Fibroblast of mammary gland (primary cell): ENCODE data around the gene C19orf33.

ENCODE experiments used
- DNase-seq: peaks from one replicate; pipeline ENCODE4 v3.0.0-alpha.2; 2010; ENCODE audit warnings: low read depth
- H3K4me3 ChIP-seq: 2 replicates; pipeline ENCODE4 v1.5.1; 2011; ENCODE audit warnings: low read depth, mild to moderate bottlenecking, low read length, moderate library complexity; ENCODE audit not compliant: control insufficient read depth
- TF ChIP-seq, protein P1 (sequence below): conservative IDR thresholded peaks from 2 replicates; pipeline ENCODE4 v1.5.1; 2011; ENCODE audit warnings: low read depth, low read length, inconsistent platforms; ENCODE audit not compliant: control insufficient read depth, insufficient read depth

The C19orf33 gene

DNA sequence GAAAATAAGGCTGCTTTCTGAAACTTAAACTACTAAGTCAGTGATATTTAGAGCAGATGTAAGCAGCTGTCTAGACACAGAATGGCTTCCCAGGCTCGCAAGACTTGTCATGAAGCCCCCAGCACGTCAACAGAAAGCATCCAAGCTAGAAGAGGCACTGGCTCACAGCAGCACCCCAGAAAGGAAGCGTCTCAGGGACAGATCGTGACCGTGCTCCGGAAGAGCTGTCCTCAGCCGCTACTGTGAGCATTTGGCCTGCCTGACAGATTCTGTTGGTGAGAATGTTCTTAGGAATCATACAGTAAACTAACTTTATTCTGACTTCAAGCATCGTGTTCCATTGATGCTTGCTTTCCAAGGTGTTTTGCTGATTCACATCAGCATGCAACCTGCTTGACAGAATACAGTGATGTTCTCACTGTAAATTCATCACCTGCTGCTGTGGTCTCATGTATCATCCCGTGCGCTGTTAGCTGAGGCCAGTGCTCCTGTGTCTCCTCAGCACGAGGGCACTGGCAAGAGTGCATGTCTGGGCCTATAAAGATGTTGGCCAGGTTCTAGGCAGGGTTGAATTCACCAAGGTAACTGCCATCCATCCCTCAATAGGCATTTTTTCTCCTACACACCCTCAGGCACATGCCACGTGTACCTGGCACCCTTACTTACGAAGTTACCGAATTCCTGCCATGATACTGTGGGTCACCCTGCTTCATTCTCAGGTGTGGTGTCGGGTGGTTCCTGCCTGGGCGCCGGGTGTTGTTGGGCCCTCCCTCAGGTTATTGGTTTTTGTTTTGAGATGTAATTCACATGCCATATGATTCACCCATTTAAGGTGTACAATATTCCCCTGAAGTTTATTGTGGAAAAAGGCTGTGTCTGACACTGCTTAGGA, 23.8 kb upstream of the C19orf33 start:
- TF ChIP-seq, protein P1, sequence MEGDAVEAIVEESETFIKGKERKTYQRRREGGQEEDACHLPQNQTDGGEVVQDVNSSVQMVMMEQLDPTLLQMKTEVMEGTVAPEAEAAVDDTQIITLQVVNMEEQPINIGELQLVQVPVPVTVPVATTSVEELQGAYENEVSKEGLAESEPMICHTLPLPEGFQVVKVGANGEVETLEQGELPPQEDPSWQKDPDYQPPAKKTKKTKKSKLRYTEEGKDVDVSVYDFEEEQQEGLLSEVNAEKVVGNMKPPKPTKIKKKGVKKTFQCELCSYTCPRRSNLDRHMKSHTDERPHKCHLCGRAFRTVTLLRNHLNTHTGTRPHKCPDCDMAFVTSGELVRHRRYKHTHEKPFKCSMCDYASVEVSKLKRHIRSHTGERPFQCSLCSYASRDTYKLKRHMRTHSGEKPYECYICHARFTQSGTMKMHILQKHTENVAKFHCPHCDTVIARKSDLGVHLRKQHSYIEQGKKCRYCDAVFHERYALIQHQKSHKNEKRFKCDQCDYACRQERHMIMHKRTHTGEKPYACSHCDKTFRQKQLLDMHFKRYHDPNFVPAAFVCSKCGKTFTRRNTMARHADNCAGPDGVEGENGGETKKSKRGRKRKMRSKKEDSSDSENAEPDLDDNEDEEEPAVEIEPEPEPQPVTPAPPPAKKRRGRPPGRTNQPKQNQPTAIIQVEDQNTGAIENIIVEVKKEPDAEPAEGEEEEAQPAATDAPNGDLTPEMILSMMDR: no peak
- H3K4me3 ChIP-seq: no peak overlapping the region
- DNase-seq: no peak

DNA sequence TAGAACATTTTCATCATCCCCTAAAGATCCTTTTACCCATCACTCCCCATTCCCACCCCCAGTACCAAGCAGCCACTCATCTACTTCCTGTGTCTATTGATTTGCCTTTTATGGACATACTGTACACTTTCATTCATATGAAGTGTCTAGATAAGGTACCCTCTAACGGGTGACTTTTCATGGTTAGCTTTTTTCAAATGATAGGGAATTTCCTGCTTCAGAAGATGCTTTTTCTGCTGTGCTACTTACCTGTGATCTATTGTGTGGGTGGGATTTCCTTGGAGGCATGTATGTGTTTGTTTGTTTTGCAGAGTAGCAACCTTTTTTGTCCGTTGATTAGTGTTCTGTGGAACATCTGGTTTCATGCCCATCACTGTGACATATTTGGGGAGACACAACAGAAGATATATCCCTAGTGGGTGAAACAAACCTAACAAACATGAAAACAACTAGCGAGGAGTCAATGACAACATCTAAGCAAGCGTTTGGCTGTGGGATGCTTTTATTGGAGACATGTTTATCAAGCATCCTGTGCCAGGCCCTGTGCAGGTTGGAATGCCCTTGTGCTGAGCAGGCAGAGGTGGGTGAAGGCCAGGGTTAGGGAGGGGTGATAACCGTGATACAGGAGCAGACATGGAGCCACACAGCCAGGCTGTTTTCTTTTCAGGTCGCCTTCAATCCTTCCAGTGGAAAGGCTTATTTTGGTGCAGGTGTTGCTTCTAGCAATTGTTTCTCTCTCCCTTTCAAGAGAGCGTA, 22.1 kb upstream of the C19orf33 start:
- H3K4me3 ChIP-seq: no peak overlapping the region
- TF ChIP-seq, protein P1: no peak
- DNase-seq: no peak

DNA sequence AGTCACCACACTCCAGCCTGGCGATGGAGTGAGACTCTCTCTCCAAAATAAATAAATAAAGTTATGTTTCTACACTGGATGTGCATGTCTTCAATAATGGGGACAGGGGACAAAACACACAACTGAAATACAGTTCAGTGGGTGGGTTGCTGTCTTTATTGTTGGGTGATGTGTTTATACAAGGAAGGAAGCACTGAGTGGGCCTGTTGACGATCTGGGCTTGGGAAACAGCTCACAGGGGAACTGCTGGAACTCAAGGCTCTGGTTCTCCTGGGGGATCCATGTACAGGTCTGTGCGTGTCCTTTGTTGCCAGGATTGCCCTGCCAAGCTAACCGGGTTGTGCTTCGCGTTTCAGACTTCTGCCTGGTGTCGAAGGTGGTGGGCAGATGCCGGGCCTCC, 20.8 kb upstream of the C19orf33 start:
- TF ChIP-seq, protein P1: no peak
- DNase-seq: no peak
- no peak overlapping the region for H3K4me3 ChIP-seq

DNA sequence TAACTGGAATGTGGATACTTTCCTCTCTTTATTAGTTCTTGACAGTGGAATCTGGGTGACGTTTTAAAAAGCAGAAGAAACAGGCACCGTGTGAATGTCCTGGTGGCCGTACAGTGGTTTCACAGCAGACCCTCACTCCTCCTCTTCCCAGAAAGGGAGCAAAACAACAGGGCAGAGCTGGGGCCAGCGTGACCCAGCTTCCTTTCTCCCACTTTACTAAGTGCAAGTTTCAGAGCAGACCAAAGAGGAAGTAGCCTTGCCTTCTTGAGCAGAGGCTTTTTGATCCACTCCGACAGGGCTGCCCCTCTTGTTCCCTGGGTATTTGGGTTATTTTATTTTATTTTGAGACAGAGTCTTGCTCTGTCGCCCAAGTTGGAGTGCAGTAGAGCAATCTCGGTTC, 19.6 kb upstream of the C19orf33 start:
- H3K4me3 ChIP-seq: no peak overlapping the region
- no peak for DNase-seq
- TF ChIP-seq, protein P1: no peak

DNA sequence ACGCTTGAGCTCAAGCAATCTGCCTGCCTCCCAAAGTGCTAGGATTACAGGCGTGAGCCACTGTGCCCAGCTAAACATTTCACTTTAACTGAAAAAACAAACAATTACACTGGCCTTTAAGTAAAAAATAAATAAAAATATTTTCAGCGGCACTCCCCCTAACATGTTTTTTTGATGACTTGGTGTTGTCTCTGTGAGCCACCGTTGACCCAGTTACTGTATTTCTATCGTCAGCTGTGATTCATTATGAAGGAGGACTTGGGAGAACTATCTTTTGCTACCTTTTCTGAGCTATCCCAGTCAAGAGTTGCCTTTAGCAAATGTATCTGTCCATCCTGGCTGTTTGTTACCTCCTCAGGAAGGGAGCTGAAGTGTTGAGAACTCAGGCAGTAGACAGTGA, 18.5 kb upstream of the C19orf33 start:
- TF ChIP-seq, protein P1: no peak
- DNase-seq: peak; percentile 72
- H3K4me3 ChIP-seq: no peak overlapping the region

DNA sequence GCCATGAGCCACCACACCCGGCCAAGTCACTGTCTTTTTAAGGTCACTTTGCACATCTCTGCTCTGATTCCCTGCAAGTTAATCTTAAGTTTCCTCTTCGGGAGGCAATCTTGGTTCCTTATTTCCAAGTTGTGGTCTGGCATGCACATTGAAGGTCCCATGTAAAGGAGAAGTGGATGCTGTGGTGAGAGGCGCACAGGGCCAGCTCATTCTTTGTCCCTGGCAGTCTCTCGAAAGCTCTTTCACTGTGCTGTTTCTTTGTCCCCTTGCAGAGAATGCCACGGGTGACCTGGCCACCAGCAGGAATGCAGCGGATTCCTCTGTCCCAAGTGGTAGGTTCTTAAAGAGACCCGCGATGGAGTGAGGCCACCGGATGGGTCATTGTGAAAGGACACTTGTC, 16.4 kb upstream of the C19orf33 start:
- DNase-seq: no peak
- no peak overlapping the region for H3K4me3 ChIP-seq
- TF ChIP-seq, protein P1: no peak
